DND-41 (cell line): ENCODE data around the gene MACROD2.

Experiments used
- EZH2 ChIP-seq: IDR thresholded peaks from 3 replicates; pipeline ENCODE4 v1.6.1; 2012; ENCODE audit warnings: borderline replicate concordance, low read depth, mild to moderate bottlenecking, moderate library complexity, low read length, inconsistent platforms; ENCODE audit not compliant: severe bottlenecking
- TF ChIP-seq, protein P1 (sequence below): IDR thresholded peaks from 2 replicates; pipeline ENCODE4 v1.5.1; 2012; ENCODE audit warnings: borderline replicate concordance, low read length, moderate library complexity, mild to moderate bottlenecking; ENCODE audit not compliant: poor library complexity, severe bottlenecking; ENCODE audit errors: extremely low read depth

DNA sequence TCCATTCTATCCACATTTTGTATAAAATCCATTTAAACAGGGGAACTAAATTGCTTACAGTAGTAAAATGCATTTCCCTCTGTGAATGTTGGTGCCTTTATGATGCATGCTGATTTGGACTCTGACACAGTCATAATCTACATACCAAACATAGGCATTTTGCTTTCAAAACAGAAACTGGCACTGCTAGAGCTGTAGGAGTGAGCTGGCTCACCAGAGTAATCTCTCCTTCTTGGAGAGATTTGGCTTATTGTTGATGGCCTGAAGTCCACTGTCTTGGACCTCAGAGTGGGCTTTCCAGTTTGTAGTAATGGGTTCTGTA lies 705.3 kb downstream of the MACROD2 start:
- TF ChIP-seq, protein P1, sequence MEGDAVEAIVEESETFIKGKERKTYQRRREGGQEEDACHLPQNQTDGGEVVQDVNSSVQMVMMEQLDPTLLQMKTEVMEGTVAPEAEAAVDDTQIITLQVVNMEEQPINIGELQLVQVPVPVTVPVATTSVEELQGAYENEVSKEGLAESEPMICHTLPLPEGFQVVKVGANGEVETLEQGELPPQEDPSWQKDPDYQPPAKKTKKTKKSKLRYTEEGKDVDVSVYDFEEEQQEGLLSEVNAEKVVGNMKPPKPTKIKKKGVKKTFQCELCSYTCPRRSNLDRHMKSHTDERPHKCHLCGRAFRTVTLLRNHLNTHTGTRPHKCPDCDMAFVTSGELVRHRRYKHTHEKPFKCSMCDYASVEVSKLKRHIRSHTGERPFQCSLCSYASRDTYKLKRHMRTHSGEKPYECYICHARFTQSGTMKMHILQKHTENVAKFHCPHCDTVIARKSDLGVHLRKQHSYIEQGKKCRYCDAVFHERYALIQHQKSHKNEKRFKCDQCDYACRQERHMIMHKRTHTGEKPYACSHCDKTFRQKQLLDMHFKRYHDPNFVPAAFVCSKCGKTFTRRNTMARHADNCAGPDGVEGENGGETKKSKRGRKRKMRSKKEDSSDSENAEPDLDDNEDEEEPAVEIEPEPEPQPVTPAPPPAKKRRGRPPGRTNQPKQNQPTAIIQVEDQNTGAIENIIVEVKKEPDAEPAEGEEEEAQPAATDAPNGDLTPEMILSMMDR: no peak
- no peak for TF ChIP-seq EZH2
